Panc1 (cell line): Measurements from ENCODE around the gene FBXL17.

Source experiments
- POLR2AphosphoS5 ChIP-seq: IDR thresholded peaks from 2 replicates; pipeline ENCODE4 v1.6.1; 2012; ENCODE audit warnings: mild to moderate bottlenecking, low read depth, low read length, moderate library complexity
- SIN3A ChIP-seq: IDR thresholded peaks from 2 replicates; pipeline ENCODE4 v1.6.1; 2012; ENCODE audit warnings: low read depth, mild to moderate bottlenecking, low read length, moderate library complexity, borderline replicate concordance; ENCODE audit not compliant: insufficient read depth
- TCF7L2 ChIP-seq: IDR thresholded peaks from 2 replicates; pipeline ENCODE4 v1.6.1; 2011; ENCODE audit warnings: mild to moderate bottlenecking, low read depth, low read length, inconsistent platforms
- TF ChIP-seq, protein P1 (sequence below): fragments of 450-650 bp; IDR thresholded peaks from 2 replicates; pipeline ENCODE4 v1.5.1; 2017; ENCODE audit warnings: mild to moderate bottlenecking
- TF ChIP-seq, protein P2 (sequence below), 2 experiments: IDR thresholded peaks; 2 replicates each; pipeline ENCODE4 v1.6.1; 2011 to 2012; ENCODE audit warnings: low read depth in 2 of 2, control low read depth in 1 of 2, low read length in 1 of 2, mild to moderate bottlenecking in 1 of 2, moderate library complexity in 1 of 2; ENCODE audit not compliant: insufficient read depth in 1 of 2

DNA sequence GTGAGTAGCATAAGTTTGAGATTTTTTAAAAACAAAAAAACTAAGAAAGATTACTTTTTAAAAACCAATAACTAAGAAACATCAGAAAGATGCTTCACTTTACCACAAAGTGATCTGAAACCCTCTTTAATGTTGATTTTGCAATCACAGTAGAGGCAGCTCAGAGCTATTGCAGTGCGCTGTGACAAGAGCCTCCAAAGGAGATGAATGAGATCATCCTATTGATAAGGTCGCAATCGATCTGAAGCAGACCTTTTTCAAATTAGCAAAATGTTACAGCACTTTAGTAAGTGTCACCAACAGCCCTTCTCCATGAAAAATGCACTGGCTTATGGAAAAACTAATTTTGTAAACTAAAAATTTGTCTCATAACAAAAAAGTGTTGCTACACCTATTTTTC lies 426.6 kb downstream of the FBXL17 start:
- TF ChIP-seq POLR2AphosphoS5 (no peak), SIN3A (no peak), TCF7L2 (no peak)
- TF ChIP-seq, protein P1, sequence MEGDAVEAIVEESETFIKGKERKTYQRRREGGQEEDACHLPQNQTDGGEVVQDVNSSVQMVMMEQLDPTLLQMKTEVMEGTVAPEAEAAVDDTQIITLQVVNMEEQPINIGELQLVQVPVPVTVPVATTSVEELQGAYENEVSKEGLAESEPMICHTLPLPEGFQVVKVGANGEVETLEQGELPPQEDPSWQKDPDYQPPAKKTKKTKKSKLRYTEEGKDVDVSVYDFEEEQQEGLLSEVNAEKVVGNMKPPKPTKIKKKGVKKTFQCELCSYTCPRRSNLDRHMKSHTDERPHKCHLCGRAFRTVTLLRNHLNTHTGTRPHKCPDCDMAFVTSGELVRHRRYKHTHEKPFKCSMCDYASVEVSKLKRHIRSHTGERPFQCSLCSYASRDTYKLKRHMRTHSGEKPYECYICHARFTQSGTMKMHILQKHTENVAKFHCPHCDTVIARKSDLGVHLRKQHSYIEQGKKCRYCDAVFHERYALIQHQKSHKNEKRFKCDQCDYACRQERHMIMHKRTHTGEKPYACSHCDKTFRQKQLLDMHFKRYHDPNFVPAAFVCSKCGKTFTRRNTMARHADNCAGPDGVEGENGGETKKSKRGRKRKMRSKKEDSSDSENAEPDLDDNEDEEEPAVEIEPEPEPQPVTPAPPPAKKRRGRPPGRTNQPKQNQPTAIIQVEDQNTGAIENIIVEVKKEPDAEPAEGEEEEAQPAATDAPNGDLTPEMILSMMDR = no peak
- TF ChIP-seq, protein P2, sequence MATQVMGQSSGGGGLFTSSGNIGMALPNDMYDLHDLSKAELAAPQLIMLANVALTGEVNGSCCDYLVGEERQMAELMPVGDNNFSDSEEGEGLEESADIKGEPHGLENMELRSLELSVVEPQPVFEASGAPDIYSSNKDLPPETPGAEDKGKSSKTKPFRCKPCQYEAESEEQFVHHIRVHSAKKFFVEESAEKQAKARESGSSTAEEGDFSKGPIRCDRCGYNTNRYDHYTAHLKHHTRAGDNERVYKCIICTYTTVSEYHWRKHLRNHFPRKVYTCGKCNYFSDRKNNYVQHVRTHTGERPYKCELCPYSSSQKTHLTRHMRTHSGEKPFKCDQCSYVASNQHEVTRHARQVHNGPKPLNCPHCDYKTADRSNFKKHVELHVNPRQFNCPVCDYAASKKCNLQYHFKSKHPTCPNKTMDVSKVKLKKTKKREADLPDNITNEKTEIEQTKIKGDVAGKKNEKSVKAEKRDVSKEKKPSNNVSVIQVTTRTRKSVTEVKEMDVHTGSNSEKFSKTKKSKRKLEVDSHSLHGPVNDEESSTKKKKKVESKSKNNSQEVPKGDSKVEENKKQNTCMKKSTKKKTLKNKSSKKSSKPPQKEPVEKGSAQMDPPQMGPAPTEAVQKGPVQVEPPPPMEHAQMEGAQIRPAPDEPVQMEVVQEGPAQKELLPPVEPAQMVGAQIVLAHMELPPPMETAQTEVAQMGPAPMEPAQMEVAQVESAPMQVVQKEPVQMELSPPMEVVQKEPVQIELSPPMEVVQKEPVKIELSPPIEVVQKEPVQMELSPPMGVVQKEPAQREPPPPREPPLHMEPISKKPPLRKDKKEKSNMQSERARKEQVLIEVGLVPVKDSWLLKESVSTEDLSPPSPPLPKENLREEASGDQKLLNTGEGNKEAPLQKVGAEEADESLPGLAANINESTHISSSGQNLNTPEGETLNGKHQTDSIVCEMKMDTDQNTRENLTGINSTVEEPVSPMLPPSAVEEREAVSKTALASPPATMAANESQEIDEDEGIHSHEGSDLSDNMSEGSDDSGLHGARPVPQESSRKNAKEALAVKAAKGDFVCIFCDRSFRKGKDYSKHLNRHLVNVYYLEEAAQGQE (IDR thresholded peaks at IDR 0.05; ENCODE audit: insufficient read depth in 1 of 2, low read depth in 2 of 2, low read length in 1 of 2) = no peak
